Endodermal cell (in vitro differentiated cells): ENCODE results near the gene RCC1. TPM values are rescaled to one million over a fixed set of nuclear protein-coding genes. Genes with fewer than 3 reads are reported as not detected.
"Not testable (repeated sequence)": the region's sequence is repeated elsewhere in the genome, so short reads cannot be mapped to it uniquely, and the experiment has no call there.

Experiments used
- DNase-seq: peaks from one replicate; pipeline ENCODE4 v3.0.0-alpha.2; 2017
- H3K27ac ChIP-seq: 2 replicates; pipeline ENCODE4 v1.5.1; 2013; ENCODE audit warnings: mild to moderate bottlenecking, low read depth, low read length, moderate library complexity
- H3K27me3 ChIP-seq: 2 replicates; pipeline ENCODE4 v1.6.1; 2013; ENCODE audit warnings: mild to moderate bottlenecking, low read length, moderate library complexity; ENCODE audit not compliant: insufficient read depth, control insufficient read depth, poor library complexity, severe bottlenecking
- H3K36me3 ChIP-seq: 2 replicates; pipeline ENCODE4 v1.7.0; 2013; ENCODE audit warnings: mild to moderate bottlenecking, low read length, moderate library complexity; ENCODE audit not compliant: control insufficient read depth, insufficient read depth
- H3K4me1 ChIP-seq: one replicate; pipeline ENCODE4 v1.7.0; 2013; ENCODE audit warnings: low read length; ENCODE audit not compliant: control insufficient read depth, insufficient read depth
- H3K4me3 ChIP-seq: 2 replicates; pipeline ENCODE4 v1.5.1; 2013; ENCODE audit warnings: mild to moderate bottlenecking, low read length, moderate library complexity
- H3K9ac ChIP-seq: 2 replicates; pipeline ENCODE4 v1.6.1; 2013; ENCODE audit warnings: mild to moderate bottlenecking, low read length, moderate library complexity; ENCODE audit not compliant: poor library complexity, severe bottlenecking; ENCODE audit errors: extremely low read depth
- H3K9me3 ChIP-seq: 2 replicates; pipeline ENCODE4 v1.6.1; 2013; ENCODE audit warnings: mild to moderate bottlenecking, low read length, moderate library complexity; ENCODE audit not compliant: control insufficient read depth
- H3K27ac Mint-ChIP-seq: 2 replicates; pipeline ENCODE4 v1.8.0; 2020; ENCODE audit warnings: mixed read lengths
- H3K27me3 Mint-ChIP-seq: 2 replicates; pipeline ENCODE4 v1.8.0; 2021; ENCODE audit warnings: mild to moderate bottlenecking, mixed read lengths; ENCODE audit not compliant: insufficient read depth
- H3K36me3 Mint-ChIP-seq: 2 replicates; pipeline ENCODE4 v1.8.0; 2020; ENCODE audit warnings: low read depth, mixed read lengths
- H3K4me1 Mint-ChIP-seq: 2 replicates; pipeline ENCODE4 v1.8.0; 2020; ENCODE audit warnings: mixed read lengths
- H3K4me3 Mint-ChIP-seq: 2 replicates; pipeline ENCODE4 v1.8.0; 2020; ENCODE audit warnings: mild to moderate bottlenecking, moderate library complexity, mixed read lengths
- H3K9me3 Mint-ChIP-seq: 2 replicates; pipeline ENCODE4 v1.8.0; 2020; ENCODE audit warnings: mild to moderate bottlenecking, mixed read lengths
- CTCF ChIP-seq: fragments of 200-600 bp; sonication (generic); conservative IDR thresholded peaks from 2 replicates; pipeline ENCODE4 v1.5.0; 2021; ENCODE audit warnings: antibody characterized with exemption, mild to moderate bottlenecking
- WGBS, 2 experiments: methylation state at CpG; one replicate each; pipeline versions ENCODE4 v1.1.5 to v1.1.7; 2013; ENCODE audit warnings: missing lambda C conversion rate in 2 of 2, mixed read lengths in 1 of 2; ENCODE audit not compliant: insufficient coverage in 1 of 2, insufficient read length in 1 of 2; 5-methylcytosine and 5-hydroxymethylcytosine counted together
- total RNA-seq, 2 donors: library from RNA; stranded (reverse); fragmentation: NEBNext Ultra II Directional in 1 of 2; extraction: Animal tissue kit (Norgen Biotek cat#: 25700) in 1 of 2; gene quantifications; 2 replicates in 1 of 2; 3 replicates in 1 of 2; pipeline ENCODE4 v1.2.1, GENCODE V29; 2021

The RCC1 gene
- total RNA-seq, 2 donors from 2014 or later: 55.4 to 65.3 TPM

- Histone ChIP-seq H3K36me3 (peaks cover 11% of the 10 kb centered on the region), H3K4me1 (peaks cover 2% of the 10 kb centered on the region), H3K4me3 (no peak overlapping the region), H3K9me3 (no peaks in the 10 kb centered on the region), H3K27ac (no peak overlapping the region), H3K27me3 (no peaks in the 10 kb centered on the region), H3K9ac (no peak overlapping the region)
- no peak overlapping the region for H3K4me3 Mint-ChIP-seq
- DNase-seq: no peak
- TF ChIP-seq CTCF: no peak
- H3K4me1 Mint-ChIP-seq: peaks cover 18% of the 10 kb centered on the region
- H3K9me3 Mint-ChIP-seq: no peaks in the 10 kb centered on the region
- WGBS, 2 experiments: 95 to 96% methylated on average over 4 to 6 of the region's 6 CpGs
- H3K27ac Mint-ChIP-seq: no peak overlapping the region
- H3K36me3 Mint-ChIP-seq: peaks cover 31% of the 10 kb centered on the region
- no peaks in the 10 kb centered on the region for H3K27me3 Mint-ChIP-seq
Measured at GRCh38 chr1:28521502-28522164, 15.8 kb downstream of the RCC1 start.

GRCh38 chr1:28522537-28522936 lies 16.7 kb downstream of the RCC1 start:
- H3K9ac ChIP-seq, H3K9me3 ChIP-seq, H3K27me3 Mint-ChIP-seq, DNase-seq, H3K4me3 Mint-ChIP-seq, H3K27ac Mint-ChIP-seq, H3K4me3 ChIP-seq, H3K27me3 ChIP-seq, H3K27ac ChIP-seq, H3K9me3 Mint-ChIP-seq, H3K4me1 ChIP-seq: not testable (repeated sequence)
- peaks cover 15% of the 10 kb centered on the region for H3K4me1 Mint-ChIP-seq
- peaks cover 19% of the 10 kb centered on the region for H3K36me3 ChIP-seq
- WGBS, 2 experiments: 91 to 98% methylated on average over 4 to 9 of the region's 9 CpGs
- peaks cover 31% of the 10 kb centered on the region for H3K36me3 Mint-ChIP-seq

GRCh38 chr1:28525002-28525642 lies 19.3 kb downstream of the RCC1 start:
- H3K36me3 Mint-ChIP-seq: peaks cover 37% of the 10 kb centered on the region
- 93 to 98% methylated on average over 10 of the region's 10 CpGs for WGBS, 2 experiments
- DNase-seq, H3K9ac ChIP-seq, H3K27me3 Mint-ChIP-seq, H3K9me3 Mint-ChIP-seq, H3K4me1 ChIP-seq, H3K27me3 ChIP-seq, H3K9me3 ChIP-seq, H3K4me3 Mint-ChIP-seq, H3K4me3 ChIP-seq, H3K27ac ChIP-seq, H3K4me1 Mint-ChIP-seq: not testable (repeated sequence)
- peak overlapping the region; percentile 30 for H3K27ac Mint-ChIP-seq
- peaks cover 31% of the 10 kb centered on the region for H3K36me3 ChIP-seq

- peak overlapping the region; percentile 52 for H3K27ac Mint-ChIP-seq
- no peaks in the 10 kb centered on the region for H3K4me1 ChIP-seq
- H3K9me3 ChIP-seq: no peaks in the 10 kb centered on the region
- peaks cover 45% of the 10 kb centered on the region for H3K36me3 Mint-ChIP-seq
- no peak overlapping the region for H3K9ac ChIP-seq
- peaks cover 3% of the 10 kb centered on the region for H3K4me1 Mint-ChIP-seq
- no peaks in the 10 kb centered on the region for H3K27me3 Mint-ChIP-seq
- no peak for DNase-seq
- no peak overlapping the region for H3K27ac ChIP-seq
- WGBS, 2 experiments: 94 to 96% methylated on average over 7 to 9 of the region's 9 CpGs
- no peak for TF ChIP-seq CTCF
- H3K27me3 ChIP-seq: no peaks in the 10 kb centered on the region
- H3K36me3 ChIP-seq: peaks cover 46% of the 10 kb centered on the region
- H3K4me3 ChIP-seq: no peak overlapping the region
- no peak overlapping the region for H3K4me3 Mint-ChIP-seq
- no peaks in the 10 kb centered on the region for H3K9me3 Mint-ChIP-seq
Measured at GRCh38 chr1:28526886-28527285, 21.0 kb downstream of the RCC1 start.
